Activated CD4-positive, alpha-beta memory T cell treated with anti-CD3 and anti-CD28 coated beads, Interleukin-2, amount 10 ng/mL, durations not matched to agents 7 days and 5 days (primary cell): ENCODE data around the gene PTGS2. TPM values are rescaled to one million over a fixed set of nuclear protein-coding genes. Genes with fewer than 3 reads are reported as not detected.
"Not testable (repeated sequence)": the region's sequence is repeated elsewhere in the genome, so short reads cannot be mapped to it uniquely, and the experiment has no call there.

Experiments
- CTCF ChIA-PET: fragments of 350-600 bp; sonication (Branson Sonifier 250); formaldehyde crosslinking; loops from one replicate; lab custom pipeline; 2021; ENCODE audit warnings: antibody characterized with exemption, inconsistent platforms; lab: Charles Lee
- POLR2A ChIA-PET: fragments of 350-600 bp; sonication (Branson Sonifier 250); formaldehyde crosslinking; loops from one replicate; lab custom pipeline; 2021; ENCODE audit warnings: antibody characterized with exemption; lab: Charles Lee
- DNase-seq: peaks from one replicate; pipeline ENCODE4 v3.0.0-alpha.2; 2020
- H3K27ac Mint-ChIP-seq: one replicate; pipeline ENCODE4 v1.8.0; 2021; ENCODE audit warnings: mild to moderate bottlenecking, mixed read lengths
- H3K27me3 Mint-ChIP-seq: one replicate; pipeline ENCODE4 v1.8.0; 2021; ENCODE audit warnings: mixed read lengths
- H3K36me3 Mint-ChIP-seq: one replicate; pipeline ENCODE4 v1.8.0; 2021; ENCODE audit warnings: low read depth, mixed read lengths
- H3K4me1 Mint-ChIP-seq: one replicate; pipeline ENCODE4 v1.8.0; 2021; ENCODE audit warnings: mixed read lengths
- H3K4me3 Mint-ChIP-seq: one replicate; pipeline ENCODE4 v1.8.0; 2021; ENCODE audit warnings: mild to moderate bottlenecking, mixed read lengths
- H3K9me3 Mint-ChIP-seq: one replicate; pipeline ENCODE4 v1.8.0; 2021; ENCODE audit warnings: mixed read lengths
- total RNA-seq, 2 experiments: library from RNA; stranded (reverse); gene quantifications; one replicate each; pipeline ENCODE4 v1.2.3, GENCODE V29; 2021

Gene PTGS2
- total RNA-seq, 2 experiments from 2014 or later = 0.13 to 0.18 TPM

- H3K27ac Mint-ChIP-seq = no peak overlapping the region
- H3K4me1 Mint-ChIP-seq = no peaks in the 10 kb centered on the region
- peaks cover 4% of the 10 kb centered on the region for H3K27me3 Mint-ChIP-seq
- ChIA-PET POLR2A (no interaction called here), CTCF (interaction anchor here (0.6 kb wide), 1 partner anchor 36 kb away, joined by 4 read pairs; no protein-coding TSS in a partner anchor)
- H3K9me3 Mint-ChIP-seq = peaks cover 3% of the 10 kb centered on the region
- no peaks in the 10 kb centered on the region for H3K36me3 Mint-ChIP-seq
- DNase-seq = no peak
- no peak overlapping the region for H3K4me3 Mint-ChIP-seq
Observed at GRCh38 chr1:186658999-186659398, 21.2 kb downstream of the PTGS2 start.

DNA sequence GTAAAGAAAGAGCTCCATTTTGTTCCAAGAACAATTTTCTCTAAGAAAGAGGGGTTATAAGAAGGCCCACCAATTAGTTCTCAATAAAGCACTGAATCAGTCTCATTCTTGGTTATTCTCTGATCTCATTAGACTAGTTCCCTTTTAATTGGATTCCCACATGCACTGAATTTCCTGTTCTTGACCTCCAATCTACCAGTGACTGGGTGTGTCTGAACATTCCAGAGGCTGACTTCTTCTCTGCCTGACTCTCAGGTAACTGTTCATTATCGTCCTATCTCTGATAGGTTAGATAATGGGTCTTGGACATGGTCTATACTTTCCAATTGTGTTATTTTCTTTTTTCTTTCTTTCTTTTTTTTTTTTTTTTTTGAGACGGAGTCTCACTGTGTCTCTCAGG lies 22.7 kb downstream of the PTGS2 start:
- CTCF ChIA-PET = no interaction called here
- Mint-ChIP-seq H3K4me1 (no peaks in the 10 kb centered on the region), H3K4me3 (no peak overlapping the region), H3K27ac (no peak overlapping the region), H3K9me3 (no peaks in the 10 kb centered on the region), H3K27me3 (no peaks in the 10 kb centered on the region), H3K36me3 (no peaks in the 10 kb centered on the region)
- POLR2A ChIA-PET = no interaction called here
- no peak for DNase-seq

GRCh38 chr1:186655876-186656275 lies 24.3 kb downstream of the PTGS2 start:
- Mint-ChIP-seq H3K36me3 (no peaks in the 10 kb centered on the region), H3K9me3 (no peaks in the 10 kb centered on the region), H3K4me1 (no peaks in the 10 kb centered on the region), H3K27me3 (no peaks in the 10 kb centered on the region), H3K27ac (no peak overlapping the region), H3K4me3 (no peak overlapping the region)
- CTCF ChIA-PET = no interaction called here
- DNase-seq = no peak
- POLR2A ChIA-PET = no interaction called here

- Mint-ChIP-seq H3K27ac (no peak overlapping the region), H3K9me3 (no peaks in the 10 kb centered on the region), H3K36me3 (no peaks in the 10 kb centered on the region), H3K27me3 (no peaks in the 10 kb centered on the region), H3K4me3 (no peak overlapping the region), H3K4me1 (no peaks in the 10 kb centered on the region)
- CTCF ChIA-PET = no interaction called here
- no peak for DNase-seq
- POLR2A ChIA-PET = no interaction called here
Observed at GRCh38 chr1:186654741-186655140, 25.5 kb downstream of the PTGS2 start.

DNA sequence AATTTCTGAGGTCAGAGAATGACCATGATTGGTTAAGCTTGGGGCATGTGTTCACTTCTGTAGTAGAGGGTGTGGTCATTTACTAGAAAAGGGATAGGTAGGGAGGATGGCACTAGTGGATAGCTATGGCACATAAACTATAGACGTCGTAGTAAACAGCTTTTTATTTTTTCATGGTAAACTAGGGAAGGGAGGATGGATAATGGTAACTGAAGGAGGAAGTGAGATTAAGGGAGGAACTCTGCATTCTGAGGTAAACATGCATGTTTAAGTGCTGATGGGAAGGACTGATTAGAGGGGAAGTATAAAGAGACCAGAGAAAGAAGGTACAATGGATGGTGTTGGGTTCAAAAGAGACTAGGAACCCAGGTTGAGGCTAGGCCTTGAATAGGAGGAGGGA lies 26.9 kb downstream of the PTGS2 start:
- H3K9me3 Mint-ChIP-seq = no peaks in the 10 kb centered on the region
- H3K27me3 Mint-ChIP-seq = no peaks in the 10 kb centered on the region
- DNase-seq = no peak
- POLR2A ChIA-PET = no interaction called here
- no peaks in the 10 kb centered on the region for H3K36me3 Mint-ChIP-seq
- H3K27ac Mint-ChIP-seq = no peak overlapping the region
- CTCF ChIA-PET = no interaction called here
- H3K4me3 Mint-ChIP-seq = no peak overlapping the region
- H3K4me1 Mint-ChIP-seq = no peaks in the 10 kb centered on the region

- no peaks in the 10 kb centered on the region for H3K9me3 Mint-ChIP-seq
- no peaks in the 10 kb centered on the region for H3K27me3 Mint-ChIP-seq
- H3K4me1 Mint-ChIP-seq = no peaks in the 10 kb centered on the region
- DNase-seq = no peak
- no peaks in the 10 kb centered on the region for H3K36me3 Mint-ChIP-seq
- no peak overlapping the region for H3K27ac Mint-ChIP-seq
- no peak overlapping the region for H3K4me3 Mint-ChIP-seq
- CTCF ChIA-PET = no interaction called here
- POLR2A ChIA-PET = no interaction called here
Observed at GRCh38 chr1:186648613-186649012, 31.6 kb downstream of the PTGS2 start.

GRCh38 chr1:186647985-186648384 lies 32.2 kb downstream of the PTGS2 start:
- POLR2A ChIA-PET, H3K9me3 Mint-ChIP-seq, H3K27ac Mint-ChIP-seq, H3K4me3 Mint-ChIP-seq, DNase-seq, CTCF ChIA-PET, H3K27me3 Mint-ChIP-seq, H3K4me1 Mint-ChIP-seq, H3K36me3 Mint-ChIP-seq: not testable (repeated sequence)

DNA sequence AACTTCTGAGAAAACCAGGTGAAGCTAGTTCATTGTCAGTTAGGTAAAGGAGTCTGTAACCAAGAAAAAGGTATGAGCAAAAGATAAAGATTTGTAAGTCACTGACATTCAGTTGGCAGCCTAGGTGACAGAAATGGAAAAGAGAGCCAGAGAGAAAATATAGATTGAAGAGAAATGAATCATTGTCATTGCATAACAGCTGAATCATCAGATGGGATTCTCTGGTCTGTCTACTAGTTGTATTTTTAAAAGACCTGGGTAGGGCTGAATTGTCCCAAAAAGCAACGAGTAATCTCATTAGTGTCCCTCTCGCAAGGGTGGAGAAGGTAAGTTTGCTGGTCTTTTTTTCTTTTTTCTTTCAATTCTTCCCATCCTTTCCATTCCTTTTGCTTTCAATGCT lies 36.6 kb downstream of the PTGS2 start:
- Mint-ChIP-seq H3K4me3 (no peak overlapping the region), H3K27ac (no peak overlapping the region), H3K4me1 (no peaks in the 10 kb centered on the region), H3K27me3 (no peaks in the 10 kb centered on the region), H3K36me3 (no peaks in the 10 kb centered on the region), H3K9me3 (no peaks in the 10 kb centered on the region)
- CTCF ChIA-PET = no interaction called here
- DNase-seq = no peak
- POLR2A ChIA-PET = no interaction called here

- CTCF ChIA-PET, H3K9me3 Mint-ChIP-seq, DNase-seq, H3K27ac Mint-ChIP-seq, H3K4me1 Mint-ChIP-seq, POLR2A ChIA-PET, H3K4me3 Mint-ChIP-seq, H3K27me3 Mint-ChIP-seq, H3K36me3 Mint-ChIP-seq: not testable (repeated sequence)
Observed at GRCh38 chr1:186637567-186637966, 42.7 kb downstream of the PTGS2 start.

DNA sequence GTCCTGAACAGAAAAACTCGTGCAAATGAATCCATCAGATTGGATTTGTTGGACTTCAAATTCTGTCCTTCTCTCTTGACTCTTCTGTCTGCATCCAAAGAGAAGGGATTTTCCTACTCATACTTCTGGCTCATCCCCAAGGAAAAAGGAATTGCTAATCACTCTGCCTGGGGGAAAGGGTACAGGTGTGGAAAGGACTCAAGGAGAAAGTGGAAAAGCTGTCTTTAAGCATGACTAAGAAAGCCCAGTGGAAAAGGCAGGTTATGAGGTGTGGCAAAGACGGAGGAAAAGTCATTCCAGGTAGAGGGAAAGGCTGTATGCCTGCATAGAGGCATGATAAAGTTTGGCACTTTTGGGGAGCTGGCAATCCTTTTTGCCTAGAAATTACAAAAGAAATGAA lies 43.4 kb downstream of the PTGS2 start:
- peaks cover 3% of the 10 kb centered on the region for H3K9me3 Mint-ChIP-seq
- POLR2A ChIA-PET = no interaction called here
- H3K36me3 Mint-ChIP-seq = no peaks in the 10 kb centered on the region
- peaks cover 2% of the 10 kb centered on the region for H3K27me3 Mint-ChIP-seq
- no peak for DNase-seq
- CTCF ChIA-PET = no interaction called here
- no peak overlapping the region for H3K27ac Mint-ChIP-seq
- no peaks in the 10 kb centered on the region for H3K4me1 Mint-ChIP-seq
- H3K4me3 Mint-ChIP-seq = no peak overlapping the region

GRCh38 chr1:186634511-186634910 lies 45.7 kb downstream of the PTGS2 start:
- Mint-ChIP-seq H3K4me1 (no peaks in the 10 kb centered on the region), H3K36me3 (no peaks in the 10 kb centered on the region), H3K4me3 (no peak overlapping the region), H3K27ac (no peak overlapping the region), H3K9me3 (peaks cover 3% of the 10 kb centered on the region), H3K27me3 (peaks cover 9% of the 10 kb centered on the region)
- CTCF ChIA-PET = no interaction called here
- POLR2A ChIA-PET = no interaction called here
- DNase-seq = no peak

- peaks cover 3% of the 10 kb centered on the region for H3K9me3 Mint-ChIP-seq
- no peaks in the 10 kb centered on the region for H3K4me1 Mint-ChIP-seq
- H3K27me3 Mint-ChIP-seq = peaks cover 11% of the 10 kb centered on the region
- H3K4me3 Mint-ChIP-seq = no peak overlapping the region
- POLR2A ChIA-PET = no interaction called here
- no peak for DNase-seq
- no peak overlapping the region for H3K27ac Mint-ChIP-seq
- CTCF ChIA-PET = interaction anchor here (1.0 kb wide), 1 partner anchor 14 kb away, joined by 4 read pairs; no protein-coding TSS in a partner anchor
- no peaks in the 10 kb centered on the region for H3K36me3 Mint-ChIP-seq
Observed at GRCh38 chr1:186633116-186633515, 47.1 kb downstream of the PTGS2 start.

- POLR2A ChIA-PET = no interaction called here
- DNase-seq = no peak
- H3K36me3 Mint-ChIP-seq = no peaks in the 10 kb centered on the region
- CTCF ChIA-PET = no interaction called here
- no peaks in the 10 kb centered on the region for H3K4me1 Mint-ChIP-seq
- no peaks in the 10 kb centered on the region for H3K9me3 Mint-ChIP-seq
- H3K27ac Mint-ChIP-seq = no peak overlapping the region
- peaks cover 13% of the 10 kb centered on the region for H3K27me3 Mint-ChIP-seq
- no peak overlapping the region for H3K4me3 Mint-ChIP-seq
Observed at GRCh38 chr1:186629341-186629740, 50.9 kb downstream of the PTGS2 start.

GRCh38 chr1:186628910-186629309 lies 51.3 kb downstream of the PTGS2 start:
- DNase-seq = no peak
- no peak overlapping the region for H3K4me3 Mint-ChIP-seq
- no peaks in the 10 kb centered on the region for H3K36me3 Mint-ChIP-seq
- H3K27me3 Mint-ChIP-seq = peaks cover 13% of the 10 kb centered on the region
- no peak overlapping the region for H3K27ac Mint-ChIP-seq
- POLR2A ChIA-PET = no interaction called here
- H3K9me3 Mint-ChIP-seq = no peaks in the 10 kb centered on the region
- H3K4me1 Mint-ChIP-seq = no peaks in the 10 kb centered on the region
- CTCF ChIA-PET = no interaction called here
